Activated CD4-positive, alpha-beta T cell treated with anti-CD3 and anti-CD28 coated beads, Interleukin-2, amount 10 ng/mL, durations not matched to agents 7 days and 5 days (primary cell): ENCODE results near the gene BRAF. TPM values are rescaled to one million over a fixed set of nuclear protein-coding genes. Genes with fewer than 3 reads are reported as not detected.
"Not testable (repeated sequence)": the region's sequence is repeated elsewhere in the genome, so short reads cannot be mapped to it uniquely, and the experiment has no call there.

Experiments used
- CTCF ChIA-PET: fragments of 350-600 bp; sonication (Branson Sonifier 250); formaldehyde crosslinking; loops from one replicate; lab custom pipeline; 2021; ENCODE audit warnings: antibody characterized with exemption; lab: Charles Lee
- POLR2A ChIA-PET: fragments of 350-600 bp; sonication (Branson Sonifier 250); formaldehyde crosslinking; loops from one replicate; lab custom pipeline; 2021; ENCODE audit warnings: antibody characterized with exemption; lab: Charles Lee
- DNase-seq: peaks from one replicate; pipeline ENCODE4 v3.0.0-alpha.2; 2020
- H3K27ac Mint-ChIP-seq: one replicate; pipeline ENCODE4 v1.8.0; 2021; ENCODE audit warnings: mild to moderate bottlenecking, moderate library complexity, mixed read lengths
- H3K27me3 Mint-ChIP-seq: one replicate; pipeline ENCODE4 v1.8.0; 2021; ENCODE audit warnings: mixed read lengths
- H3K36me3 Mint-ChIP-seq: one replicate; pipeline ENCODE4 v1.8.0; 2021; ENCODE audit warnings: low read depth, mixed read lengths
- H3K4me1 Mint-ChIP-seq: one replicate; pipeline ENCODE4 v1.8.0; 2021; ENCODE audit warnings: mixed read lengths
- H3K4me3 Mint-ChIP-seq: one replicate; pipeline ENCODE4 v1.8.0; 2021; ENCODE audit warnings: mild to moderate bottlenecking, moderate library complexity, mixed read lengths
- H3K9me3 Mint-ChIP-seq: one replicate; pipeline ENCODE4 v1.8.0; 2021; ENCODE audit warnings: mixed read lengths
- total RNA-seq, 2 experiments: library from RNA; stranded (reverse); gene quantifications; one replicate each; pipeline ENCODE4 v1.2.3, GENCODE V29; 2021

BRAF gene
- total RNA-seq, 2 experiments from 2014 or later, result 25.6 to 34.1 TPM

GRCh38 chr7:140889150-140889549 is 35.6 kb downstream of the BRAF start:
- CTCF ChIA-PET, result interaction anchor here (1.2 to 2.1 kb wide), 4 partner anchors 9 to 123 kb away, joined by 3 to 10 read pairs (median 4); no protein-coding TSS in a partner anchor
- DNase-seq, result no peak
- no peaks in the 10 kb centered on the region for H3K9me3 Mint-ChIP-seq
- H3K36me3 Mint-ChIP-seq, result peaks cover 4% of the 10 kb centered on the region
- no peaks in the 10 kb centered on the region for H3K27me3 Mint-ChIP-seq
- no peak overlapping the region for H3K4me3 Mint-ChIP-seq
- peaks cover 5% of the 10 kb centered on the region for H3K4me1 Mint-ChIP-seq
- no peak overlapping the region for H3K27ac Mint-ChIP-seq
- POLR2A ChIA-PET, result no interaction called here

- Mint-ChIP-seq H3K4me1 (peaks cover 5% of the 10 kb centered on the region), H3K4me3 (no peak overlapping the region), H3K9me3 (no peaks in the 10 kb centered on the region), H3K36me3 (no peaks in the 10 kb centered on the region), H3K27me3 (no peaks in the 10 kb centered on the region), H3K27ac (no peak overlapping the region)
- DNase-seq, result no peak
- ChIA-PET POLR2A (no interaction called here), CTCF (no interaction called here)
Measured at GRCh38 chr7:140888087-140888486, 36.6 kb downstream of the BRAF start.

- Mint-ChIP-seq H3K27ac (no peak overlapping the region), H3K4me3 (no peak overlapping the region), H3K27me3 (no peaks in the 10 kb centered on the region), H3K4me1 (peaks cover 15% of the 10 kb centered on the region), H3K36me3 (peaks cover 4% of the 10 kb centered on the region), H3K9me3 (no peaks in the 10 kb centered on the region)
- ChIA-PET CTCF (no interaction called here), POLR2A (no interaction called here)
- DNase-seq, result no peak
Measured at GRCh38 chr7:140885735-140886334, 38.9 kb downstream of the BRAF start.

- Mint-ChIP-seq H3K4me3 (no peak overlapping the region), H3K9me3 (peaks cover 1% of the 10 kb centered on the region), H3K27ac (no peak overlapping the region), H3K4me1 (peaks cover 18% of the 10 kb centered on the region), H3K27me3 (no peaks in the 10 kb centered on the region), H3K36me3 (peaks cover 6% of the 10 kb centered on the region)
- DNase-seq, result no peak
- CTCF ChIA-PET, result no interaction called here
- POLR2A ChIA-PET, result no interaction called here
Measured at GRCh38 chr7:140883378-140883777, 41.4 kb downstream of the BRAF start.

GRCh38 chr7:140882834-140883233 is 41.9 kb downstream of the BRAF start:
- DNase-seq, H3K36me3 Mint-ChIP-seq, H3K9me3 Mint-ChIP-seq, POLR2A ChIA-PET, H3K4me3 Mint-ChIP-seq, H3K27ac Mint-ChIP-seq, H3K27me3 Mint-ChIP-seq, CTCF ChIA-PET: not testable (repeated sequence)
- H3K4me1 Mint-ChIP-seq, result peaks cover 18% of the 10 kb centered on the region

- Mint-ChIP-seq H3K27me3 (no peaks in the 10 kb centered on the region), H3K27ac (no peak overlapping the region), H3K4me3 (no peak overlapping the region), H3K4me1 (peaks cover 26% of the 10 kb centered on the region), H3K9me3 (peaks cover 5% of the 10 kb centered on the region), H3K36me3 (peaks cover 7% of the 10 kb centered on the region)
- CTCF ChIA-PET, result interaction anchor here (3.1 kb wide), 1 partner anchor 8 kb away, joined by 10 read pairs; no protein-coding TSS in a partner anchor
- POLR2A ChIA-PET, result no interaction called here
- DNase-seq, result no peak
Measured at GRCh38 chr7:140881507-140882228, 43.1 kb downstream of the BRAF start.

GRCh38 chr7:140877249-140877524 is 47.5 kb downstream of the BRAF start:
- DNase-seq, result no peak
- H3K27me3 Mint-ChIP-seq, result no peaks in the 10 kb centered on the region
- ChIA-PET POLR2A (no interaction called here), CTCF (interaction anchor here (0.9 kb wide), 1 partner anchor 13 kb away, joined by 3 read pairs; no protein-coding TSS in a partner anchor)
- H3K9me3 Mint-ChIP-seq, result peaks cover 14% of the 10 kb centered on the region
- H3K27ac Mint-ChIP-seq, result no peak overlapping the region
- peaks cover 20% of the 10 kb centered on the region for H3K36me3 Mint-ChIP-seq
- peaks cover 38% of the 10 kb centered on the region for H3K4me1 Mint-ChIP-seq
- H3K4me3 Mint-ChIP-seq, result no peak overlapping the region

GRCh38 chr7:140876519-140877248 is 48.0 kb downstream of the BRAF start:
- peaks cover 14% of the 10 kb centered on the region for H3K9me3 Mint-ChIP-seq
- no peak overlapping the region for H3K27ac Mint-ChIP-seq
- no peaks in the 10 kb centered on the region for H3K27me3 Mint-ChIP-seq
- peaks cover 20% of the 10 kb centered on the region for H3K36me3 Mint-ChIP-seq
- H3K4me3 Mint-ChIP-seq, result no peak overlapping the region
- POLR2A ChIA-PET, result no interaction called here
- H3K4me1 Mint-ChIP-seq, result peaks cover 36% of the 10 kb centered on the region
- no peak for DNase-seq
- CTCF ChIA-PET, result interaction anchor here (0.9 kb wide), 1 partner anchor 13 kb away, joined by 3 read pairs; no protein-coding TSS in a partner anchor

GRCh38 chr7:140873434-140873833 is 51.3 kb downstream of the BRAF start:
- ChIA-PET CTCF (interaction anchor here (0.8 kb wide), 1 partner anchor 51 kb away, joined by 4 read pairs; no protein-coding TSS in a partner anchor), POLR2A (no interaction called here)
- Mint-ChIP-seq H3K9me3 (peaks cover 13% of the 10 kb centered on the region), H3K27me3 (no peaks in the 10 kb centered on the region), H3K36me3 (peaks cover 19% of the 10 kb centered on the region), H3K27ac (no peak overlapping the region), H3K4me1 (peaks cover 40% of the 10 kb centered on the region), H3K4me3 (no peak overlapping the region)
- no peak for DNase-seq

GRCh38 chr7:140870003-140870402 is 54.7 kb downstream of the BRAF start:
- no peaks in the 10 kb centered on the region for H3K27me3 Mint-ChIP-seq
- peaks cover 26% of the 10 kb centered on the region for H3K36me3 Mint-ChIP-seq
- ChIA-PET CTCF (interaction anchor here (0.6 kb wide), 1 partner anchor 146 kb away, joined by 3 read pairs; no protein-coding TSS in a partner anchor), POLR2A (no interaction called here)
- H3K4me1 Mint-ChIP-seq, result peaks cover 29% of the 10 kb centered on the region
- H3K27ac Mint-ChIP-seq, result no peak overlapping the region
- H3K4me3 Mint-ChIP-seq, result no peak overlapping the region
- no peak for DNase-seq
- H3K9me3 Mint-ChIP-seq, result peaks cover 11% of the 10 kb centered on the region

GRCh38 chr7:140869430-140869829 is 55.3 kb downstream of the BRAF start:
- Mint-ChIP-seq H3K4me1 (peaks cover 25% of the 10 kb centered on the region), H3K27me3 (no peaks in the 10 kb centered on the region), H3K36me3 (peaks cover 25% of the 10 kb centered on the region), H3K4me3 (no peak overlapping the region), H3K27ac (no peak overlapping the region), H3K9me3 (peaks cover 9% of the 10 kb centered on the region)
- POLR2A ChIA-PET, result interaction anchor here (0.6 kb wide), 1 partner anchor 270 kb away, joined by 4 read pairs; no protein-coding TSS in a partner anchor
- no peak for DNase-seq
- CTCF ChIA-PET, result interaction anchor here (0.6 kb wide), 1 partner anchor 147 kb away, joined by 3 read pairs; no protein-coding TSS in a partner anchor

GRCh38 chr7:140867467-140868462 is 57.0 kb downstream of the BRAF start:
- ChIA-PET CTCF (no interaction called here), POLR2A (no interaction called here)
- H3K27ac Mint-ChIP-seq, result no peak overlapping the region
- H3K27me3 Mint-ChIP-seq, result no peaks in the 10 kb centered on the region
- H3K9me3 Mint-ChIP-seq, result peaks cover 15% of the 10 kb centered on the region
- H3K36me3 Mint-ChIP-seq, result peaks cover 22% of the 10 kb centered on the region
- peaks cover 23% of the 10 kb centered on the region for H3K4me1 Mint-ChIP-seq
- DNase-seq, result no peak
- H3K4me3 Mint-ChIP-seq, result no peak overlapping the region
